Prostate gland (tissue), 2 donors: ENCODE measurements around the gene TBXA2R.

Experiments
- POLR2A ChIP-seq: fragments of 450-650 bp; IDR thresholded peaks from one replicate; pipeline ENCODE4 v1.6.1; 2016; ENCODE audit warnings: antibody characterized with exemption, mild to moderate bottlenecking
- POLR2AphosphoS5 ChIP-seq: sonication (generic); formaldehyde crosslinking; IDR thresholded peaks from one replicate; pipeline ENCODE4 v1.6.1; 2017; ENCODE audit warnings: antibody characterized with exemption
- TF ChIP-seq, protein P1 (sequence below), 4 experiments: fragments of 200-600 bp in 2 of 4; fragments of 450-650 bp in 2 of 4; sonication (generic) in 2 of 4; IDR thresholded peaks; 1 replicate in 3 of 4; 2 replicates in 1 of 4; pipeline ENCODE4 v1.5.1; 2016 to 2019; ENCODE audit warnings: antibody characterized with exemption in 4 of 4, mild to moderate bottlenecking in 2 of 4, moderate library complexity in 2 of 4

DNA sequence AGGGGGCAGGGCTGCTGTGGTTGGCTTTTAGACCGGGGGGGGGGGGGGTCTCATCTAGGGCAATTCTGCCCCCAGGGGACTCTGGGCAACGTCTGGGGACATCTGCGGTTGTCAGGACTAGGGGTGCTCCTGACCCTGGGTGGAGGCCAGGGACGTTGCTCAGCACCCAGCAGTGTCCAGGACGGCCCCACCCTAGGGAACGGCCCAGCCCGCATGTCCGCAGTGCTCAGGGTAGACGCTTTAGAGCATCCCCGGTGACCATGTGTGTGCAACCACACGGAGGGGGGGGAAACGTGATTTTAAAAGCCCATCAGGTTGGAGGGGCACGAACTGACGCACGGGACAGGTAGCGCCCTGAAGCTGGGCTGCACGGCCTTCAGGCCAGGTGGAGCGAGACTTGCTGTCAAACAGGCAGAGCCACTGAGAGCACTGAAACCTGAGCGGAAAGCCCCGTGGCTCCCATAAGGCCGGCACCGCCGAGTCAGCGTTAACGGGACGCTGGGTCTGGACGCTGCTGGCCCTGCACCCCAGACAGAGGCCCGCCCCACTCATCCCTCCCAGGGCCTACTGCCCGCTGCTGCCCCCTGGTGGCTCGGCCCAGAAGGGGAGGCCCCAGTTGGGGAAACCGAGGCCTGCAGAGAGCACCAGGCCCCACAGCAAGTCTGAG lies 11.6 kb upstream of the TBXA2R start:
- TF ChIP-seq, protein P1, sequence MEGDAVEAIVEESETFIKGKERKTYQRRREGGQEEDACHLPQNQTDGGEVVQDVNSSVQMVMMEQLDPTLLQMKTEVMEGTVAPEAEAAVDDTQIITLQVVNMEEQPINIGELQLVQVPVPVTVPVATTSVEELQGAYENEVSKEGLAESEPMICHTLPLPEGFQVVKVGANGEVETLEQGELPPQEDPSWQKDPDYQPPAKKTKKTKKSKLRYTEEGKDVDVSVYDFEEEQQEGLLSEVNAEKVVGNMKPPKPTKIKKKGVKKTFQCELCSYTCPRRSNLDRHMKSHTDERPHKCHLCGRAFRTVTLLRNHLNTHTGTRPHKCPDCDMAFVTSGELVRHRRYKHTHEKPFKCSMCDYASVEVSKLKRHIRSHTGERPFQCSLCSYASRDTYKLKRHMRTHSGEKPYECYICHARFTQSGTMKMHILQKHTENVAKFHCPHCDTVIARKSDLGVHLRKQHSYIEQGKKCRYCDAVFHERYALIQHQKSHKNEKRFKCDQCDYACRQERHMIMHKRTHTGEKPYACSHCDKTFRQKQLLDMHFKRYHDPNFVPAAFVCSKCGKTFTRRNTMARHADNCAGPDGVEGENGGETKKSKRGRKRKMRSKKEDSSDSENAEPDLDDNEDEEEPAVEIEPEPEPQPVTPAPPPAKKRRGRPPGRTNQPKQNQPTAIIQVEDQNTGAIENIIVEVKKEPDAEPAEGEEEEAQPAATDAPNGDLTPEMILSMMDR (IDR thresholded peaks at IDR 0.05), result peak; percentile 79 to 95 (median 92)
- TF ChIP-seq POLR2A (no peak), POLR2AphosphoS5 (peak; percentile 46)
